ENCODE results near the gene ISL1.

The ISL1 gene

DNA sequence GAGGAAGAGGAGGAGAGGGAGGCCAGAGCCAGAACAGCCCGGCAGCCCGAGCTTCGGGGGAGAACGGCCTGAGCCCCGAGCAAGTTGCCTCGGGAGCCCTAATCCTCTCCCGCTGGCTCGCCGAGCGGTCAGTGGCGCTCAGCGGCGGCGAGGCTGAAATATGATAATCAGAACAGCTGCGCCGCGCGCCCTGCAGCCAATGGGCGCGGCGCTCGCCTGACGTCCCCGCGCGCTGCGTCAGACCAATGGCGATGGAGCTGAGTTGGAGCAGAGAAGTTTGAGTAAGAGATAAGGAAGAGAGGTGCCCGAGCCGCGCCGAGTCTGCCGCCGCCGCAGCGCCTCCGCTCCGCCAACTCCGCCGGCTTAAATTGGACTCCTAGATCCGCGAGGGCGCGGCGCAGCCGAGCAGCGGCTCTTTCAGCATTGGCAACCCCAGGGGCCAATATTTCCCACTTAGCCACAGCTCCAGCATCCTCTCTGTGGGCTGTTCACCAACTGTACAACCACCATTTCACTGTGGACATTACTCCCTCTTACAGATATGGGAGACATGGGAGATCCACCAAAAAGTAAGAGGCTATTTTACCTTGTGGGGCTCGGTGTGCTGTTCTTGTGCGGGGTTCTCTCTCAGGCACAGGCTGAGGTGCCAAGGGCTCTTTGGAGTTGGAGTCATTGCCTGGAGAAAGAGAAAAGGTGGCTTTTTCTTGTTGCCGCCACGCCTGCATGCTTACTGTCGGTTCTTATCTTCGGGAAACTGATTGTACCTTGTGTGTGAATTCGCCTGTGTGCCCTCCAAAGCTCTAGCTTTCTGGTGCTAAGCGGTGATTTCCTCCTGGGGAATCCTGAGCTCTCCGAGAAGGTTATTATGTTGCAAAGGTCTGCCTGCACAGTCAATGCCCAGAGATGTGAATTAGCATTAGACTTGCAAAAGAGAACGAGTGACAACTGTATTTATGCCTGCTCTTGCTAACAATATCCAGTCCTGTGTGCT is at the start of gene ISL1:
Gene ISL1, plus strand, starts transcription at position 318 of the 991 bp plus-strand sequence. Its CDS starts 224 bp downstream, at position 542.
- DNase-seq, result no peak

DNA sequence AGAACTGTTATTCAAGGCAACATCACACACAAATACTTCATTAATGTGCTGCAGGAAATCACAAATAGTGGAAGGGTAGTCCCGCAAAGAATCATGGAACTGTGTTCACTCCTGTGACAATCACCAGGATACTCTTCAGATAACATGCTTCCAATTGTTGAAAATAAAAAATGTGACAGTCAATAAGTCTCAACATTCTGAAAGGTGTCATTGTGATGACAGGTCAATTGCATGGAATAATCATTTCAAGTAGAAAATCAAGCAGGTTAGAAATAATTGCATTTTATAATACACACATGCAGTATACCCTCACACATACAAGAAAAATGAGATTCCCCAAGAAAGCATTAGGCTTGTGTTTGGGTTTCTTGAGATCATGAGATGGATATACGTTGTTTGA is 46.4 kb upstream of the ISL1 start:
- no peak for DNase-seq

DNA sequence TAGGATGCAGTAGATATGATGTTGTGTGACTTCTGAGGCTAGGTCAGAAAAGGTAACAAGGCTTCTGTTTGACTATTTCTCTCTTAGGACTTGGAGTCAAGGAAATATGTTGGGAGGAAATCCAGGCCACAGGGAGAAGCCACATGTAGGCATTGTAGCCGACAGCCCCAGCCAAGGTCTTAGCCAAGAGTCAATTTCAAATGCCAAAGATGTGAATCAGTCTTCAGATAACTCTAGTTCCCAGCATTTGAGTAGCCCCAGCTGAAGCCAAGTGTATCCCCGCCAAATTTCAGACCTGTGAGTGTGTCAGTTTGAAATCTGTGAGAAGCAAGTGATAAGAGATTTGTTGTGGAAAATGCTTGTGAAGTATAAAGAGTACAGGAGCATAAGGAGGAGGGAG is 38.1 kb upstream of the ISL1 start:
- DNase-seq, result no peak

DNA sequence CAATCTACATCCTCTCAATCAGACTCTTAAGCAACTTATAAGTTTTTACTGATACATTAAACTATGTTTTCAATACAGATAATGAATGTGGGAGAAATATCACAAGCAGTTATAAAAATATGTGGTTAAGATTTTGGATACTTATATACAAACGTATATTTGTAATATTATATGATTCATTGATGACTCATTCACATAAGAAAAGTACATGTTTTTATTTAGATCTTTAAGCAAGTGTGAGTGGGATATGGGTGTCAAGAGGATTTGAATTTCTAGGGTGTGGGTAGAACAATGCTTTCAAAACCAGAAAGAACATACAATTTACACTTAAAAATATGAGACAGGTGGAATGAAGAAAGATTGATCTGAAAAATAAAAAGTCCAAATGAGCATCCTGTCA is 36.1 kb upstream of the ISL1 start:
- DNase-seq, result no peak

DNA sequence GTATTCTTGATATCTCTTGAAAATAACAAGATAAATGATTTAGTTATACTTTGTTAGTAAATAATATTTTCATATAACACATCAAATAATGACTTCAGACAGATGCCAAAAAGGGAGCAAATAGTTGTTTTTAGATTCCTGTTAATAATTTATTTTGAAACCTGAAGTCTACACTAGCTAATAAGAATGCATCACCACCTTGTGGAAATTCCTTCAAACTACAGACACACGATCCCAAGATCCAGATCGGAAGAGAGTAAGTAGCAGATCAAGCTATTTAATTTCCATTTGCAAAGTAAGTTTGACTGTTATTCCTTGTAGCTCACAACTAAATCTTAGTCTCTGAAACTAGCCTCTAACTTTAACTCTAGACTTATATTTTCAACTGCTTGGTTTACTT is 35.5 kb upstream of the ISL1 start:
- no peak for DNase-seq

DNA sequence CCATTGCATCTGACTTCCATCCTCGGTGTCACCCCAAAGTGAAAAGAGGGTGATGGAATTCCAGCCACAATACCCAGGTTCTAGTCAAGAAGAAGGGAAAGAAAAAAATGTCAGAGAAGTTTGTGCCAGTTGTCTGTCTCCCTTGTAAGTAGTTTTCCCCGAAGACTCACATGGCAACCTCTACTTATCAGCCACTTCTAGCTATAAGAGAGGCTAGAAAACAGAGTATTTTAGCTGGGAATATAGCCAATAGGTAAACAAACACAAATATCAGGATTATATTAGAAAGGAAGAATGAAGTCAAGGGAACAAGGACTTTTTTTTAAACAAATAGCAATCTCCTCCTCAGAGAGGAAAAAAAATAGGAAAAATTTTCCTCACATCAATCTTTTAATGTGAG is 12.2 kb upstream of the ISL1 start:
- no peak for DNase-seq

DNA sequence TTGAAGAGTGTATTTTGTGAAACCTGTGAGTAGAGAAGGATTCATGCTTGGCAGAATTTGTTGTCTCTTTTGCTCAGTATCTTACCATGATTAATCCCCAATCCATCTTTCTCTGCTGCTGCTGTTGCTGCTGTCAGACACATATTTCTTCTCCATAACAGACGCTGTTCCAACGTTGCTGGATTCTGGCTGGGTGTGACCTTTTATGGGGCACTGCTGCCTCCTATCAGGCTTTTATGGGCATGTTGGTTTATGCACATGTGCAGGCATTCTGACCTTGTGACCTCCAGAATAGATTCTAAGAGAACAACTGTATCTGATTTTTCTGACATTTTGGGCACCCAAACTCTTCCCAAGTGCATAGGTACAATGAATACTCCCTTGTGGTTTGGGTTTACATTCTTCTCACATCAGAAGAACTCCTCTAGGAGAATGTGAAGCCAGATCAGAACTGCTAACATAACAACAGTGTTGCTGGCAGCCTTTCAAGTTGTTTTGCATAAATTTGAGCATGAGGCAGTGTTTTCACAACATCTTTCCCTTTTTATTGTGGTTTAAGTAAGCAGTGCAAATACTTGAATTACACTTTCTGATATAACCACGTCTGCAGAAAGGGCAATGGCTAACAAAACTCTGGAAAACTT is 9.2 kb upstream of the ISL1 start:
- no peak for DNase-seq

DNA sequence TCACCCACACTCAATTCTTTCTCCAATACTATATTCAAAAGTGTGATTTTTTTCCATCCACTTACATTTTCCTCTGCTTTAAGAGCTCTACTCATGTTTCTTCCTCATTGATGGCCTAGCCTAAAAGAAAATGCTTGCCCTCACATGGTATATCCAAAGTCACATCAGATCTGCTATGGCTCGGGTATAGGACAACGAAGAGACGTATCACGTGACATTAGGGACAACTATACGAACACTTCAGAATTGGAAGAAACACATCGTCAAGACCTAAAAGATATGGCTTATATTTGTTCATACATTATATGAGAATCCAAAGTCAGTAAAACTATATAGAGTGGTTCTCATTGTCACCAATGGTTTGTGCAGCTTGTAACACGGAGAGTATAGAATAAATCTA is 8.2 kb upstream of the ISL1 start:
- DNase-seq, result no peak

DNA sequence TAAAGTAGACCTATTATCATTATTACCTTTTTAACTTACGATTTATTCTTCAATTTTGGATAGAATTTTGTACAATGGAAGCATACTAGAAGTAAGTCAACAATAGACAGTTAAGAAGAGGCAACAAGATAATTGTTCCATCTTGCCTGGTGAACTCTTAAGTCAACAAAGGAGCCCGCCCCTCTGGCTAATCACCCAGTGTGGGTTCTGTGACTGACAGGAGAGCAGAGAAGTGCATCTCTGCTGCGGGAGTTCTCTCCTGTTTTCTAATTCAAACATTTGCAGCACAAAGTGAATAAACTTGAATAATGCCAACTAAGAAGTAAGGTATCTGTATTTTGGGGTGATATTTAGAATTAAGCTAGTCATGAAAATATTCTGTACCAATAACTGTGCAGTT is 6.7 kb upstream of the ISL1 start:
- DNase-seq, result no peak

DNA sequence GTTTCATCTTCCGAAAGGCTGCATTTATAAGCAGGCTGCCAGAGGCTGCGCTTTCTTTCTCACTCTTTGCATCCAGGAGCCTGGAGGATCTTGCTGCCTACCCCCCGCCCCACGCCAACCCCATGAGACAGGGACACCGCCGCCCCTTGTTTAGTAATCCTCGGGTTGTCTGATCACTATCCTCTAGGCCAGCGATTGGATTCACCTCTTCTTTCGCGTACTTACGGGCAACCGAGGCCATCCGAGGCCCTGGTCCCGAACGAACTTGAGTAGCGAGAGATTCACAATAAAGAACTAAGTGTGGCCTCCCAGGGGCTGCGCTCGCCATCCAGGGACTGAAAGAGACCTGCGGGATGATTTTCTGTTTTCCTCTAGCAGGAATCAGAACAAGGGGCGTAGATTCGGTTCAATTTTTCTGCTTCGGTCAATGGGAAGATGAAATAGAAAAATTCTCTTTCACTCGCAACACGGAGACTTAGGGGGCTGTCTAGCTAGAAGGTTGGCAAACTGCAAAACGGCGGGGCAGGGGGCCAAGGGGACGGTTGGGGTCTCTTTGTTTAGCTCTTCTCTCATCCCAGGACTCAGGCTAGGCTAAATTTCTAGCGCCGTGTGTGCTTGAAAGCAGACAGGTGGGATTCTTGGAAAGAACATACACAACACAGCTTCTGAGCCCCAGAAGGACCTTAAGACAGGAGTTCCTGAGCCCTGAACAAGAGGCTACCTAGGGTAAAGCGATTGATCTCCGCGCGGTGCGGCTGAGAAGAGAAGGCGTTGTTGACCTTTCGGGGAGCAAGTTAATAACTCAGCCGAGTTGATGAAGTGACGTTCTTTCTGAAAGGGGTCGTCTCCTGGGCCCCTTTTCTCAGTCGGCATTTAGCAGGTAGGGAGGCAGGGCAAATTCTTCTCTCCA is 5.8 kb upstream of the ISL1 start:
- no peak for DNase-seq

DNA sequence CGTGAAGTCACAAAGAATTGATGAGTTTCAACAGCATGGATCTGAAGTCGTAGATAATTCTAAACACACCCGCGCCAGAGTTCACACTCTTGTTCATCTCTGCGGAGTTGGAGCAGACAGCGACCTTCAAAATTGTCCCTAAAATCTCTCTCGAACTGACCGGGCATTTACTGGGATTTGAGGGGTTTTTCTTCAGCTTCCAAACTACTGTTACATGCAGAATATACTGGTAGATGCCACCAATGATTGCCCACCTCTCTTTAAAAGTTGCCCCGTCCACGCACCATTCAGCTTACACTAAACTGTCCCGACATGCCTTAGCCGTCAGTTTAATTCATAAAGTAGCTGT is 5.2 kb upstream of the ISL1 start:
- no peak for DNase-seq

DNA sequence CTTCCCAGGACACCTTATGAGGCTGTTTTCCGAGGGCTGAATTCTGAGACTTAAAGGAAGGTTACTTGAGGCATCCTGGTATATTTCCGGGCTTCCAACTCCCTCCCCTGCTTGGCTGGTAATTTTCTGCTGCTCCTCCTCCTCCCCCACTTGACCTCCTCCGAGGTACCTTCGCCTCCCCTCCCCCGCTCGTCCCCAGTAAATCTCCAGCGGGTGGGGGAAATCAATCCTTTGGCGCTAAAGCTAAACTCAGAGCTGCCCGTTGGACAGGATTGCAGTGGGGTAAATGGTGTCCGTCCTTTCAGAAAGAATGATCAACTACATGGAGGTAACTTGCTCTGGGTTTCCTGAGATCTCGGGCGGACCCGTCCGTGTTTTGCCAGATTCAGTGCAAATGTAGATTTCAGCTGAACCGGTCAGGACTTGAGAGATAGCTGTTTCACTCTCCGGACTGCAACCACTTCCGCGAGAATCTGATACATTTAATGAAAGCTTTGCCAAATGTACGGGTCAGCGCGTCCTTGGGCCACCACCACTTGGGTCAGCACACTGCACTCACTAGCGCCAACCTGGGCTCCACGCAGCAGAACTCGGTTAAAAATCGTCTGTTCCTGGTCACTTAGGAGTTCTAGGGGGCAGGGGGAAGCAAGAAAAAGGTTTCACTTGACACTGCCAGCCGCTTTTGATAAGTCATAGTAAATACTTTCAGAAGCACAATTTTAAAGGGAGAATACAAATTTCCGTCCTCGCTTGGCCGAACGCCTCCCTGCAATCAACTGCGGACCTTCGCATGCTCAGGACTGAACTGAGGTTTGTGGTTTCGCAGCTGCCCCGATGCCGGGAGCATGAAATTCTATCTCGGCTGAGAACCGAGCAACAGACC is 4.6 kb upstream of the ISL1 start:
- no peak for DNase-seq

DNA sequence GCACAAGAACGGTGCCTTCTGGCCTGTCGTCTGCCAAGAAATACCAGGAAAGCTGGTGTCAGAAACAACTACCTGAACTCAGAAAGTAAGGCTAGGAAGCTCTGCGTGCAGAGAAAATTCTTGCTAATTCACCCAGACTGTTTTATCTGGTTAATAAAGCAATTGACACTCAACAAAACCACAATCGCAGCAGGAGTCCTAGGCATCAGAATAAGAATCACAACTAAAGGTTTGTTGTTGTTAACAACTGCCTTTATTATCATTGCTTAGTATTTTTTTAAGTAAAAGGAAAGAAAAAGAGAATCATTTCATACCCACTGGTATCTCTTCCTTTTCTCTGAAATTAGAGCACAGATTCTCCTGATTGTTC is 3.9 kb upstream of the ISL1 start:
- DNase-seq, result no peak

DNA sequence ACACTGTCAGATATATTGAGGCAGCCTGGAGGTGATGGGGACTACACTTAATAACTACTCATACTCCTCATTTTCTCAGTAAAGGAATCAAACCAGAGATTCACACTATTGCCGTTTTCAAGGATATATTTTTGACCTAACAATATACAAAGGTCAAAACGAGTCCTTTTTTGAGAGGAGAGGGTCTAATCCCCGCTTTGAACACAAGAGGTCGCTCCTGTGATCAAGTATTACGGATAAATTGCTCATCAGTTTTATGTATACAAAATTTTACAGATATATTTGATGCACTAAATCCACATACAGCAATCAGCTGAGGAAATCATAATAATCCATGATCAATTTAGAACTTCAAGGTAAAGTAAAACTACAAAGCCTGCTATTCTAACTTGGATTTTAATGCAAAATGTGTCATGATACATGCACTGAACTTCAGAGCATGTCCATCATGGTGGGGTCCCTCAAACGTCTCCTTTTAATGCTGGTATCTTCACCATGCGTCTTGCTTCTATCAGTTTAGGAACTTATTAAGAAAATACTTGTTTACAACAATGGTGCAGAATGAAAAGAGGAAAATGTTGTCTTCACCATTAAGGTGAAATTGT is 2.5 kb upstream of the ISL1 start:
- no peak for DNase-seq

DNA sequence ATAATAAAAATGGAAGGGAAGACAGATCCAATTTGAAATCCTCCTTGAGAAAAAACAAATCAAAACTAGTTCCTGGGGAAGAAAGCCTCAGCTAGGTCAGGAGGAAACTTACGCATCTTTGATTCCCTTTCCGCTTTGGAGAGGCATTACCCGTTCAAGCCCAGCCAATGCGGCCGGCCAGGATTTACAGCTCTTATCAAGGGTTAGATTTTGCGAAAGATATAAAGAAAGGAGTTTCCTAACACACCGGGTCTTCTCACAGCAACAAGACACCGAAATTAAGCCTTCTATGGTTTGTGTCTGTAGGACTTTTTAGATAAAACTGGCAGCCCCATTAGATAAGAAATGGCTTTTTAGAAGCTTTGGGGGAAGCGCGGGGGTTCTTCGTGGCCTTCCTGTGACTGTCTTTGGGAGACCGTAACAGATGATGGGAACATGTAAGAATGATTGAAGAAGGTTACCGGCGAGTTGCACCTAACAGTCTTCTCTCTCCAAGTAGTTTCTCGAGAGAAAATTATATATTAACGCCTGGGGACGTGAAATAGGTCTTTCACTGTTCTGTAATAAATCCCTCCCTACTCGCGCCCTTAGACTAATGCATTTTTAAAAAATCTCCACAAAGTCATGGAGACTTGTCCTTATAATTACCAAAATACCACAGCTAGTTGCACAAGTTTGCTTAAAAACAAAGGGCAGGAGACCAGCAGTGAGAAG is 1.3 kb upstream of the ISL1 start:
- DNase-seq, result no peak

DNA sequence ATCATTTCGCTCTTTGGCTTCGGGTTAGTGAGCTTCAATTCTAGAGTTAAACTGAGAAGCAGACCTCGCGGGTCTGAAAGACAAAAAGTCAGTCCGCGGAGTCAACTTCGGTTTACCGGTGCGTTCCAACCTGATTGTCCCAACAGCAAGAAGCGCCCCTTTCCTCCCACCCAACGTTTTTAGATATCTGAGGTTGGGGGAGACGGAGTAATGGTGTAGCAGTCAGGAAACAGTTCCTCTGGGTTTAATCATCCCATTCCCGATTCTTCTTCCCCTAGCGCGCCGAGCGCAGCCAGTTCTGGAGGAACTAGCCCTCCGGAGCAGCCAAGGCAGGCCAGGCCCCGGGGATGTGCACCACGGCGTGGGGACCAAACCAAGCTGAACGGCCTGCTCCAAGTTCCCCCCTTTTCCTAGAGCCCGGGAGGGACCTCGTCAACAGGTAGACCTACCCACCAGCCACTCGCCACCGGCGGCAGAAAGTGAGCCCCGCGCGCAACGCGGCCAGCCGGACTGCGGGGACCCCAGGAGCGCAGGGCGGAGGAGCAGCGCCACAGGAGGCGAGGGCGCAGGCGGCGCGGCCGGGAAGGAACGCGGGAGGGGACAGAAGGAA is 622 bp upstream of the ISL1 start:
- DNase-seq, result no peak

DNA sequence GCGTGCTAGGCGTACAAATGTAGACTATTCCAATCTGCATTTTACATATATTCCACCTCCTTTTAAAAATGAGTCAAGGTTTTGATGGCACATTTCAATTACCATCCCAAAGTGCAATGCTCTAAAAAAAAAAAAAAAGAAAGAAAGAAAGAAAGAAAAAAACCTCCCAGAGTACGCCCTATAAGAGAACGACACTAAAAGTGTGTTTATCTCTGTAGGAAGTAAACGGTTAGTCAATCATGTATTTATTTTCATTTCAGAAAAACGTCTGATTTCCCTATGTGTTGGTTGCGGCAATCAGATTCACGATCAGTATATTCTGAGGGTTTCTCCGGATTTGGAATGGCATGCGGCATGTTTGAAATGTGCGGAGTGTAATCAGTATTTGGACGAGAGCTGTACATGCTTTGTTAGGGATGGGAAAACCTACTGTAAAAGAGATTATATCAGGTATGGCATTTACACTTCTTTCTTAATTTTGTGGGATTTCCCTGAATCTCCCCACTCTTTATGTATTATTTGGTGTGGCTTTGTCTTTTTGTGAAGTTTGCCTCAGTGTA is 1.1 kb downstream of the ISL1 start:
- DNase-seq, result no peak

DNA sequence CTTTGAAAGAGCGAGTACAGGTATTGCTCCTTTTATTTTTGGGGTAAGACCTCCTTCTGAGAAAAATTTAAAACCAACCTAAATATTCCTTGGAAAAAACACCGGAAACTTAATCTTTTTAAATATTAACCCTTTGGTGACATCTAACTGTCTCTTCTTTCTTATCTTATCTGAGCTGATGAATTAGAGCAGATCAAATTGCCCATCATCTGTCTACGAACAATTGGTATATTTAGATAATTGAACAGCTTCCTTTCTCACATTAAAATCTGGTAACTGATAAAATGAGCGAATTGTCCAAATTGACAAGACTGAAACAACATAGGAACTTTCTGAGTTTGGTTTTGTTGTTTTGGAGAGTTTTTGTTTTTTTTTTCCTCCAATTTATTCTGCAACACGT is 2.0 kb downstream of the ISL1 start:
- DNase-seq, result no peak

DNA sequence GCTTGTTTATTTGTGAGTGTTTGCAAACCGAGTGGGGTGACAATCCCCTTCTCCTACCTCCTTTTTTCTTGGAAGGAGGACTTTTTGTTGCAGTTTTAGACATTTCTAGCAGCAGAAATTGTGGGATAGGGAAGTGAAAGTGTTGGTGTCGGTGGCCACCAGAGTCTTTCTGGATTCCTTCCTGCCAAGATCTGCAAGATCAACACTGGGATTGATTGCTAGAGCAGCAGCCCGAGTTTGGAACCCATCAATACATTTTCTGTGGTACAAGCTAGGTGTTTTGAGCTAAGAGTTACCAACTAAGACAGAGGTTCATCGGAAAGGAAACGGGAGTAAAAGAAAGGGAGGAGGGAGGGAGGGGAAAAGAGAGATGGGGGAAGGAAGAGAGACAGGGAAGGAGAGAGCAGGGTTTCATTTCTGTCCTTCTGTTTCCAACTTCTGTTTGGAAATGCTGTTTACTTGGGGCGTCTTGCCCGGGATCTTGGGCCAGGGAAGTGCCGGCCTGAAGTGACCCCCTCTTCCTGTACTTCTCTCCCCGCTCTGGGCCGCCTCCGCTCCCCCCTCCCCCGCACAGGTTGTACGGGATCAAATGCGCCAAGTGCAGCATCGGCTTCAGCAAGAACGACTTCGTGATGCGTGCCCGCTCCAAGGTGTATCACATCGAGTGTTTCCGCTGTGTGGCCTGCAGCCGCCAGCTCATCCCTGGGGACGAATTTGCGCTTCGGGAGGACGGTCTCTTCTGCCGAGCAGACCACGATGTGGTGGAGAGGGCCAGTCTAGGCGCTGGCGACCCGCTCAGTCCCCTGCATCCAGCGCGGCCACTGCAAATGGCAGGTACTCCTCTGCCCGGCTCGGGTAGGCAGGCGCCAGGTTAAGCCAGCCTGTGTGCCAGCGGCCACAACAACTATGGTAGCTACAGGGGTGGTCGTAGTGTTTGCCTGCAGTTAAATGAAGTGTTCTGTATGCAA is 4.0 kb downstream of the ISL1 start:
- DNase-seq, result no peak

Measured in CD4-positive, alpha-beta T cell treated with Interleukin-15 for 1 hour (primary cell).